Liver (tissue), 9 donors: Measurements from ENCODE around the gene TMEM145. TPM values are rescaled to one million over a fixed set of nuclear protein-coding genes. Genes with fewer than 3 reads are reported as not detected.

Source experiments
- DNase-seq: peaks from one replicate; pipeline ENCODE4 v3.0.0-alpha.2; 2017; ENCODE audit warnings: low spot score
- H3K27ac ChIP-seq, 2 donors: one replicate each; pipeline ENCODE4 v1.7.0; 2013; ENCODE audit warnings: inconsistent platforms in 2 of 2, low read length in 2 of 2, control low read depth in 1 of 2, low read depth in 1 of 2, mild to moderate bottlenecking in 1 of 2
- H3K27me3 ChIP-seq, 4 donors: one replicate each; pipeline versions ENCODE4 v1.6.1 to v1.7.0; 2013; ENCODE audit warnings: low read length in 3 of 4, inconsistent platforms in 1 of 4, mild to moderate bottlenecking in 1 of 4, moderate library complexity in 1 of 4; ENCODE audit not compliant: control insufficient read depth in 4 of 4, insufficient read depth in 4 of 4
- H3K36me3 ChIP-seq, 4 donors: one replicate each; pipeline versions ENCODE4 v1.6.1 to v1.7.0; 2013; ENCODE audit warnings: low read length in 3 of 4, mild to moderate bottlenecking in 3 of 4, low read depth in 1 of 4, moderate library complexity in 1 of 4; ENCODE audit not compliant: control insufficient read depth in 4 of 4, insufficient read depth in 3 of 4
- H3K4me1 ChIP-seq, 4 donors: one replicate each; pipeline versions ENCODE4 v1.6.1 to v1.7.0; 2013; ENCODE audit warnings: low read length in 3 of 4, mild to moderate bottlenecking in 3 of 4, moderate library complexity in 1 of 4; ENCODE audit not compliant: control insufficient read depth in 4 of 4, insufficient read depth in 4 of 4
- H3K4me3 ChIP-seq, 3 donors: one replicate each; pipeline versions ENCODE4 v1.6.1 to v1.7.0; 2013; ENCODE audit warnings: low read length in 3 of 3, control low read depth in 1 of 3, low read depth in 1 of 3, mild to moderate bottlenecking in 1 of 3
- H3K9ac ChIP-seq, 2 donors: one replicate each; pipeline ENCODE4 v1.7.0; 2013; ENCODE audit warnings: low read length in 2 of 2, mild to moderate bottlenecking in 2 of 2, moderate library complexity in 2 of 2, control low read depth in 1 of 2, low read depth in 1 of 2
- H3K9me3 ChIP-seq, 4 donors: one replicate each; pipeline versions ENCODE4 v1.6.1 to v1.7.0; 2013; ENCODE audit warnings: low read length in 3 of 4; ENCODE audit not compliant: control insufficient read depth in 4 of 4
- CTCF ChIP-seq: fragments of 150-350 bp; IDR thresholded peaks from 2 replicates; pipeline ENCODE4 v1.5.1; 2017; ENCODE audit warnings: improper control_type of control experiment, low read depth, low read length; ENCODE audit not compliant: missing input control
- EGR1 ChIP-seq, 2 donors: IDR thresholded peaks; 2 replicates each; pipeline ENCODE4 v1.6.1; 2016 to 2018; ENCODE audit warnings: antibody characterized with exemption in 2 of 2, low read depth in 2 of 2
- FOXA1 ChIP-seq: IDR thresholded peaks from 2 replicates; pipeline ENCODE4 v1.6.1; 2016; ENCODE audit warnings: antibody characterized with exemption
- FOXA2 ChIP-seq: IDR thresholded peaks from 2 replicates; pipeline ENCODE4 v1.6.1; 2016; ENCODE audit warnings: antibody characterized with exemption
- GABPA ChIP-seq, 2 donors: IDR thresholded peaks in 1 of 2; conservative IDR thresholded peaks in 1 of 2; 2 replicates each; pipeline ENCODE4 v1.6.1; 2016; ENCODE audit warnings: antibody characterized with exemption in 2 of 2, mild to moderate bottlenecking in 1 of 2, moderate library complexity in 1 of 2
- HNF4A ChIP-seq, 2 donors: conservative IDR thresholded peaks; 2 replicates each; pipeline ENCODE4 v1.6.1; 2016; ENCODE audit warnings: antibody characterized with exemption in 2 of 2, mild to moderate bottlenecking in 2 of 2
- HNF4G ChIP-seq: IDR thresholded peaks from 2 replicates; pipeline ENCODE4 v1.6.1; 2016; ENCODE audit warnings: antibody characterized with exemption
- JUND ChIP-seq, 2 donors: IDR thresholded peaks; 2 replicates each; pipeline ENCODE4 v1.6.1; 2016; ENCODE audit warnings: antibody characterized with exemption in 2 of 2
- MAX ChIP-seq: IDR thresholded peaks from 2 replicates; pipeline ENCODE4 v1.6.1; 2016; ENCODE audit warnings: antibody characterized with exemption
- RAD21 ChIP-seq, 2 donors: IDR thresholded peaks; 2 replicates each; pipeline ENCODE4 v1.6.1; 2016; ENCODE audit warnings: antibody characterized with exemption in 2 of 2, mild to moderate bottlenecking in 2 of 2
- SP1 ChIP-seq: IDR thresholded peaks from 2 replicates; pipeline ENCODE4 v1.6.1; 2018; ENCODE audit warnings: antibody characterized with exemption, mild to moderate bottlenecking
- YY1 ChIP-seq: IDR thresholded peaks from 2 replicates; pipeline ENCODE4 v1.6.1; 2016; ENCODE audit warnings: antibody characterized with exemption, mild to moderate bottlenecking
- ZBTB33 ChIP-seq: IDR thresholded peaks from 2 replicates; pipeline ENCODE4 v1.6.1; 2016; ENCODE audit warnings: antibody characterized with exemption
- WGBS: extraction: QIAGEN DNeasy Blood & Tissue Kit; methylation state at CpG from one replicate; pipeline ENCODE4 v1.1.7; 2013; 5-methylcytosine and 5-hydroxymethylcytosine counted together
- polyA plus RNA-seq, 2 donors: library from polyadenylated mRNA; stranded (reverse) in 1 of 2; unstranded in 1 of 2; fragments of 200-250 nt in 1 of 2; fragments of >200 nt in 1 of 2; fragmentation: Nextera tagmentation in 1 of 2; extraction: Ambion mirVana in 1 of 2; gene quantifications; one replicate each; pipeline versions ENCODE4 v1.2.1 to v1.2.3, GENCODE V29; 2013 to 2015
- total RNA-seq, 2 donors: library from RNA; depleted of rRNA; stranded (reverse); fragments of >200 nt; gene quantifications; one replicate each; pipeline ENCODE4 v1.2.3, GENCODE V29; 2014
- TF ChIP-seq, protein P1 (sequence below): IDR thresholded peaks from 2 replicates; pipeline ENCODE4 v1.6.1; 2016; ENCODE audit warnings: antibody characterized with exemption
- donor health status: healthy.
- donor health status: healthy.
- donor health status: healthy.
- donor health status: healthy.
- donor health status: healthy.

Gene TMEM145
- total and polyA plus RNA-seq, 4 donors = 0.02 to 0.08 TPM; not detected in 2

- TF ChIP-seq ZBTB33 = no peak
- no peak for TF ChIP-seq YY1
- no peak for TF ChIP-seq RAD21 (IDR thresholded peaks at IDR 0.05)
These were observed 32.3 kb upstream of the TMEM145 start (continued) for GRCh38 chr19:42280815-42281145.

GRCh38 chr19:42281146-42281826 is 31.8 kb upstream of the TMEM145 start:
- Histone ChIP-seq H3K9ac (peak overlapping the region in 1 of 2 donors; percentile 22), H3K36me3 (peaks cover 0 to 2% (median 0%) of the 10 kb centered on the region in 4 donors), H3K4me1 (peaks cover 20 to 77% (median 56%) of the 10 kb centered on the region in 4 donors), H3K4me3 (peak overlapping the region in 1 of 3 donors; percentile 76), H3K27me3 (no peaks in the 10 kb centered on the region), H3K9me3 (no peaks in the 10 kb centered on the region), H3K27ac (peak overlapping the region; percentile 72 to 83)
- peak; percentile 58 for DNase-seq
- WGBS = 49% methylated on average over 25 of the region's 25 CpGs
- TF ChIP-seq JUND (IDR thresholded peaks at IDR 0.05) = no peak
- no peak for TF ChIP-seq FOXA2
- no peak for TF ChIP-seq EGR1 (IDR thresholded peaks at IDR 0.05; ENCODE audit: low read depth in 2 of 2)
- TF ChIP-seq, protein P1, sequence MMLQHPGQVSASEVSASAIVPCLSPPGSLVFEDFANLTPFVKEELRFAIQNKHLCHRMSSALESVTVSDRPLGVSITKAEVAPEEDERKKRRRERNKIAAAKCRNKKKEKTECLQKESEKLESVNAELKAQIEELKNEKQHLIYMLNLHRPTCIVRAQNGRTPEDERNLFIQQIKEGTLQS = no peak
- no peak for TF ChIP-seq MAX
- no peak for TF ChIP-seq HNF4A (conservative IDR thresholded peaks at IDR 0.05)
- TF ChIP-seq RAD21 (IDR thresholded peaks at IDR 0.05) = no peak
- TF ChIP-seq GABPA (IDR thresholded peaks at IDR 0.05 in 1 of 2, conservative IDR thresholded peaks at IDR 0.05 in 1 of 2) = no peak
- TF ChIP-seq CTCF = no peak
- TF ChIP-seq SP1 = no peak
- TF ChIP-seq ZBTB33 = no peak
- no peak for TF ChIP-seq YY1
- TF ChIP-seq HNF4G = no peak
- TF ChIP-seq FOXA1 = no peak
